Measurements from ENCODE around the gene BCL7A.

The BCL7A gene

GRCh38 chr12:122030424-122031035 lies 8.8 kb downstream of the BCL7A start:
- H3K9ac ChIP-seq = no peak overlapping the region
- no peak overlapping the region for H3K4me3 ChIP-seq (ENCODE audit: low read depth, low read length)
- peaks cover 15% of the 10 kb centered on the region for H3K4me1 ChIP-seq
- H3K27ac ChIP-seq = peak overlapping the region; percentile 19
- no peaks in the 10 kb centered on the region for H3K9me3 ChIP-seq (ENCODE audit: control insufficient read depth, low read length)
- H3K36me3 ChIP-seq (ENCODE audit: control insufficient read depth, insufficient read depth, low read length) = no peaks in the 10 kb centered on the region
- peaks cover 54% of the 10 kb centered on the region for H3K79me2 ChIP-seq
- H2AFZ ChIP-seq = no peak overlapping the region
- no peak overlapping the region for H3K4me2 ChIP-seq (ENCODE audit: low read length)
- no peaks in the 10 kb centered on the region for H3K27me3 ChIP-seq (ENCODE audit: control insufficient read depth, insufficient read depth, low read length)
- TF ChIP-seq, protein P1, sequence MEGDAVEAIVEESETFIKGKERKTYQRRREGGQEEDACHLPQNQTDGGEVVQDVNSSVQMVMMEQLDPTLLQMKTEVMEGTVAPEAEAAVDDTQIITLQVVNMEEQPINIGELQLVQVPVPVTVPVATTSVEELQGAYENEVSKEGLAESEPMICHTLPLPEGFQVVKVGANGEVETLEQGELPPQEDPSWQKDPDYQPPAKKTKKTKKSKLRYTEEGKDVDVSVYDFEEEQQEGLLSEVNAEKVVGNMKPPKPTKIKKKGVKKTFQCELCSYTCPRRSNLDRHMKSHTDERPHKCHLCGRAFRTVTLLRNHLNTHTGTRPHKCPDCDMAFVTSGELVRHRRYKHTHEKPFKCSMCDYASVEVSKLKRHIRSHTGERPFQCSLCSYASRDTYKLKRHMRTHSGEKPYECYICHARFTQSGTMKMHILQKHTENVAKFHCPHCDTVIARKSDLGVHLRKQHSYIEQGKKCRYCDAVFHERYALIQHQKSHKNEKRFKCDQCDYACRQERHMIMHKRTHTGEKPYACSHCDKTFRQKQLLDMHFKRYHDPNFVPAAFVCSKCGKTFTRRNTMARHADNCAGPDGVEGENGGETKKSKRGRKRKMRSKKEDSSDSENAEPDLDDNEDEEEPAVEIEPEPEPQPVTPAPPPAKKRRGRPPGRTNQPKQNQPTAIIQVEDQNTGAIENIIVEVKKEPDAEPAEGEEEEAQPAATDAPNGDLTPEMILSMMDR (IDR thresholded peaks at IDR 0.05) = no peak

DNA sequence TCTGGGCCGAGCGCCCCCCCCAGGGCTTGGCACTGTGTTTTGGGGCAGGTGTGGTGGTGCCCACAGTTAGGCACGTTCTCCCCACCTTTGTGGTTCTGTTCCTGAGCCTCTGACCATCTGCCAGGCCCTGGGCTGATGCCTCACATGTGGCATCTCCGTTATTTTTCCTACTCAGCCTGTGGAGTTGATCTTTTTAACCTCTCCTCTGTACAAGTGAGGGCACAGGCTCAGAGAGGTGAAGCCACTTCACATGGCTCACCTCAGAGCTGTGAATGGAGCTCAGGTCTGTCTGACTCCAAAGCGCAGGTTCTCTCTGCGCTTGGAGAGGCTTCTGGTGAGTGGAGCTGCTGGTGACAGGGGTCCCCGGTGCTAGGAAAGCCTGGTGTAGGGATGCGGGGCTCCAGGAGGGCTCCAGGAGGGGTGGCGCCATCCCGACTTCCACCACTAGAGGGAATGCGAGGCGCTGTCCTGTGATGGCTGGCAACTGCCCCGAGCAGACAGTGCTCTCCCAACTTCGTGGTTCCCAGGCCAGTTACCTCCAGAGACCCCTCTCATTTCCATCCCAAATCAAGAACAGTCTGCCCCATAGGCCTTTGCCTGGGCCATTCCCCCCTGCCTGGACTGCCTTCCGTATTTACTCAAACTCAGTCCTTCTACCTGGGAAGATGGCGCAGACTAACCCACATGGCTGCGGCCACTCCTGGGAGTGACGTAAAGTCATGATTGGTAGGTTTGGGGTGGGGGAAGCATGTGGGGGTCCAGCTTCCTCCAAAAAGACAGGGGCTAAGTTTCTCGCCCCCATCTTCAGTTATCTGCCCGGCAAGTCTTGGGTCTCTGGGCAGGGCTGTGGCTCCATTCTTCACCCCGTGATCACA lies 9.9 kb downstream of the BCL7A start:
- Histone ChIP-seq H3K79me2 (peaks cover 47% of the 10 kb centered on the region), H3K36me3 (ENCODE audit: control insufficient read depth, insufficient read depth, low read length) (no peaks in the 10 kb centered on the region), H3K4me1 (peaks cover 15% of the 10 kb centered on the region), H3K9me3 (ENCODE audit: control insufficient read depth, low read length) (no peaks in the 10 kb centered on the region), H2AFZ (no peak overlapping the region), H3K9ac (no peak overlapping the region), H3K27me3 (ENCODE audit: control insufficient read depth, insufficient read depth, low read length) (no peaks in the 10 kb centered on the region), H3K4me2 (ENCODE audit: low read length) (no peak overlapping the region), H3K4me3 (ENCODE audit: low read depth, low read length) (no peak overlapping the region), H3K27ac (no peak overlapping the region)
- TF ChIP-seq, protein P1 (IDR thresholded peaks at IDR 0.05) = peak; percentile 77

DNA sequence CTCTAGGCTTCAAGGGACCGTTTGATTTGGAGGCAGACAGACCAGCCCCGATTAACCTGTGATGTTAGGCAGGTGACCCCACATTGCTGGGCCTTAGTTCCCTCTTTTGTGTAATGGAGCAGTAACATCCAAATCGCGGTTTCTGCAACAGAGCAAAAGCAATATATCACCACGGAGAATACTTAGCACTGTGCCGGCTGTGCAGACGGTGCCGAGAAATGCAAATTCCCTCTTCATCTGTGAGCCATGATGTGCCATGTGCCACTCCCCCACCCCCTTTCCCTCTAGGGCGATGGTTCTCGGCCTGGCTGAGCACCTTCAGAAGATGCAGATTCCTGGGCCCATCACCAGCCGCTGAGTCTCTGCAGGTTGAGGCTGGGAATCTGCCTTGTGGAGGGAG lies 10.9 kb downstream of the BCL7A start:
- H3K4me1 ChIP-seq = peaks cover 15% of the 10 kb centered on the region
- no peak overlapping the region for H3K4me2 ChIP-seq (ENCODE audit: low read length)
- H3K79me2 ChIP-seq = peaks cover 43% of the 10 kb centered on the region
- H3K36me3 ChIP-seq (ENCODE audit: control insufficient read depth, insufficient read depth, low read length) = no peaks in the 10 kb centered on the region
- no peaks in the 10 kb centered on the region for H3K9me3 ChIP-seq (ENCODE audit: control insufficient read depth, low read length)
- no peak overlapping the region for H3K9ac ChIP-seq
- TF ChIP-seq, protein P1 (IDR thresholded peaks at IDR 0.05) = no peak
- no peaks in the 10 kb centered on the region for H3K27me3 ChIP-seq (ENCODE audit: control insufficient read depth, insufficient read depth, low read length)
- H2AFZ ChIP-seq = no peak overlapping the region
- no peak overlapping the region for H3K27ac ChIP-seq
- no peak overlapping the region for H3K4me3 ChIP-seq (ENCODE audit: low read depth, low read length)

DNA sequence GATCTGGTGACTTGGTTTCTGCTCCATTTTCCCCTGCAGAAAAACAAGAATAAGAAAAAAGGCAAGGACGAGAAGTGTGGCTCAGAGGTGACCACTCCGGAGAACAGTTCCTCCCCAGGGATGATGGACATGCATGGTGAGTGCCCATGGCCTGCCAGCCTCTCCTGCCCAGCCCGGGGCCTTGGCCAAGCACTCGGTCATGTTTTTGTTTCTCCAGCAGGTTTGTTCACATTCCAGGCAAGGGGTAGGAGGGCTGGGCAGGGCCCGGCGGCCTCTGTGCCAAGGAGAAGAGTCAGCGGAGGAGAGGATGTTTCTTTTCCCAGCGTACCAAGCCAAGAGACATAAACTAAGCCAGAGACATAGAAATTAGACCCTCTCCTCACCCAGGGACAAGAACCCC lies 13.6 kb downstream of the BCL7A start:
- Histone ChIP-seq H3K4me3 (ENCODE audit: low read depth, low read length) (no peak overlapping the region), H3K9ac (no peak overlapping the region), H3K4me2 (ENCODE audit: low read length) (peak overlapping the region; percentile 5), H3K9me3 (ENCODE audit: control insufficient read depth, low read length) (no peaks in the 10 kb centered on the region), H2AFZ (no peak overlapping the region), H3K36me3 (ENCODE audit: control insufficient read depth, insufficient read depth, low read length) (no peaks in the 10 kb centered on the region), H3K27ac (peak overlapping the region; percentile 19), H3K27me3 (ENCODE audit: control insufficient read depth, insufficient read depth, low read length) (no peaks in the 10 kb centered on the region), H3K4me1 (peaks cover 6% of the 10 kb centered on the region), H3K79me2 (peaks cover 30% of the 10 kb centered on the region)
- TF ChIP-seq, protein P1 (IDR thresholded peaks at IDR 0.05) = no peak
